Lower lobe of right lung (tissue), 2 donors: ENCODE data around the gene JARID2. TPM values are rescaled to one million over a fixed set of nuclear protein-coding genes. Genes with fewer than 3 reads are reported as not detected.

Experiments
- ATAC-seq, 2 donors: fragments of 200-7000 bp; cut with Tn5 transposase; one replicate each; pipeline ENCODE4 v1.9.1; 2020 to 2022; ENCODE audit warnings: mild to moderate bottlenecking in 2 of 2, moderate library complexity in 2 of 2
- DNase-seq: peaks from one replicate; pipeline ENCODE4 v3.0.0-alpha.2; 2020
- H3K27ac ChIP-seq: fragments of 200-600 bp; one replicate; pipeline ENCODE4 v1.8.0; 2022
- H3K27me3 ChIP-seq: fragments of 200-600 bp; one replicate; pipeline ENCODE4 v1.8.0; 2022; ENCODE audit warnings: low read depth
- H3K36me3 ChIP-seq: fragments of 200-600 bp; one replicate; pipeline ENCODE4 v1.8.0; 2022; ENCODE audit warnings: mild to moderate bottlenecking
- H3K4me1 ChIP-seq: fragments of 200-600 bp; one replicate; pipeline ENCODE4 v1.8.0; 2022
- H3K4me3 ChIP-seq: fragments of 200-600 bp; one replicate; pipeline ENCODE4 v1.8.0; 2022; ENCODE audit warnings: mild to moderate bottlenecking
- H3K9me3 ChIP-seq: fragments of 200-600 bp; one replicate; pipeline ENCODE4 v1.8.0; 2022
- CTCF ChIP-seq: fragments of 200-600 bp; IDR thresholded peaks from one replicate; pipeline ENCODE4 v1.8.0; 2022; ENCODE audit warnings: antibody characterized with exemption, mild to moderate bottlenecking
- intact Hi-C: fragments of 100-400 bp; cut with DNase I; formaldehyde crosslinking; loops from one replicate; pipeline ENCODE4 v1.11.0; 2022
- total RNA-seq: library from RNA; stranded (reverse); fragmentation: NEBNext Ultra II Directional; extraction: Animal tissue kit (Norgen Biotek cat#: 25700); gene quantifications from one replicate; pipeline ENCODE4 v1.2.1, GENCODE V29; 2021
- donor health status: DM: no; HTN: yes; CAD: no; lungs with severe emphysema.

JARID2 gene
- total RNA-seq, 1 donor from 2014 or later = 16.0 TPM

- no peak for DNase-seq
- no peak overlapping the region for H3K27ac ChIP-seq
Observed at GRCh38 chr6:15524861-15525401, 279.1 kb downstream of the JARID2 start.

GRCh38 chr6:15526212-15526701 lies 280.4 kb downstream of the JARID2 start:
- Histone ChIP-seq H3K27ac (no peak overlapping the region), H3K9me3 (no peaks in the 10 kb centered on the region), H3K4me3 (no peak overlapping the region), H3K27me3 (no peaks in the 10 kb centered on the region), H3K4me1 (peaks cover 11% of the 10 kb centered on the region), H3K36me3 (peaks cover 52% of the 10 kb centered on the region)
- DNase-seq (no peak), ATAC-seq (no peak)
- TF ChIP-seq CTCF = no peak
- intact Hi-C loops = no loop called here

More at GRCh38 chr6:15524861-15525401, 279.1 kb downstream of the JARID2 start:
- Histone ChIP-seq H3K4me1 (peaks cover 11% of the 10 kb centered on the region), H3K36me3 (peaks cover 54% of the 10 kb centered on the region), H3K9me3 (no peaks in the 10 kb centered on the region), H3K4me3 (no peak overlapping the region), H3K27me3 (no peaks in the 10 kb centered on the region)
- no peak for TF ChIP-seq CTCF
- intact Hi-C loops = no loop called here
- no peak for ATAC-seq

GRCh38 chr6:15527838-15528617 lies 282.2 kb downstream of the JARID2 start:
- no peak overlapping the region for H3K27ac ChIP-seq
- DNase-seq (no peak), ATAC-seq (no peak)
- H3K27me3 ChIP-seq = no peaks in the 10 kb centered on the region
- H3K36me3 ChIP-seq = peaks cover 47% of the 10 kb centered on the region
- H3K9me3 ChIP-seq = no peaks in the 10 kb centered on the region
- intact Hi-C loops = no loop called here
- no peak overlapping the region for H3K4me3 ChIP-seq
- TF ChIP-seq CTCF = no peak
- H3K4me1 ChIP-seq = no peaks in the 10 kb centered on the region

- intact Hi-C loops = no loop called here
- Histone ChIP-seq H3K27me3 (no peaks in the 10 kb centered on the region), H3K27ac (no peak overlapping the region), H3K4me3 (no peak overlapping the region), H3K9me3 (no peaks in the 10 kb centered on the region), H3K36me3 (peaks cover 39% of the 10 kb centered on the region), H3K4me1 (no peaks in the 10 kb centered on the region)
- no peak for DNase-seq
- no peak for TF ChIP-seq CTCF
- no peak for ATAC-seq
Observed at GRCh38 chr6:15528870-15529269, 283.0 kb downstream of the JARID2 start.

GRCh38 chr6:15530411-15530810 lies 284.5 kb downstream of the JARID2 start:
- ATAC-seq = no peak
- intact Hi-C loops = no loop called here
- no peak overlapping the region for H3K27ac ChIP-seq
- peaks cover 3% of the 10 kb centered on the region for H3K4me1 ChIP-seq
- no peak for DNase-seq
- TF ChIP-seq CTCF = no peak
- H3K9me3 ChIP-seq = no peaks in the 10 kb centered on the region
- H3K36me3 ChIP-seq = peaks cover 27% of the 10 kb centered on the region
- no peaks in the 10 kb centered on the region for H3K27me3 ChIP-seq
- no peak overlapping the region for H3K4me3 ChIP-seq
